HepG2 (cell line): ENCODE measurements around the gene RBBP8NL. TPM values are rescaled to one million over a fixed set of nuclear protein-coding genes. Genes with fewer than 3 reads are reported as not detected.
A peak's percentile ranks its signal among the peaks of the same experiment; 100 is the strongest.

Experiments
- ATAC-seq: fragments of 200-7000 bp; cut with Tn5 transposase; 3 replicates; pipeline ENCODE4 v1.9.1; 2020; ENCODE audit warnings: mild to moderate bottlenecking, moderate library complexity
- BruUV-seq: library from RNA; stranded (reverse); fragments of 400-500 nt; replicated peaks from 2 replicates; lab custom pipeline; 2021; lab: Mats Ljungman, UMichigan
- CTCF ChIA-PET: fragments of 300-600 bp; formaldehyde crosslinking; extraction: SDS; loops from one replicate; lab custom pipeline; 2021; ENCODE audit warnings: low total read pairs, inconsistent platforms, low intra/inter-chr PET ratio; lab: Yijun Ruan, JAX
- POLR2A ChIA-PET: fragments of 350-600 bp; sonication (Branson Sonifier 250); formaldehyde crosslinking; loops from one replicate; lab custom pipeline; 2020; ENCODE audit warnings: antibody characterized with exemption, inconsistent platforms; lab: Yijun Ruan, JAX
- DNase-seq: peaks from one replicate; pipeline ENCODE4 v3.0.0-alpha.2; 2015; ENCODE audit warnings: low spot score
- FAIRE-seq: peaks from 3 replicates; lab custom pipeline; 2011; peaks lifted over from hg19 to GRCh38; lab: Jason Lieb, UNC
- H2AFZ ChIP-seq: one replicate; pipeline ENCODE4 v1.6.1; 2011; ENCODE audit warnings: low read length, inconsistent platforms
- H3K27ac ChIP-seq: fragments of 300-600 bp; 3 replicates; pipeline ENCODE4 v1.8.0; 2011; ENCODE audit warnings: mixed run types, mild to moderate bottlenecking, mixed read lengths, low read length, inconsistent platforms; ENCODE audit not compliant: insufficient read depth; ENCODE audit errors: extremely low read length
- H3K27me3 ChIP-seq, 2 experiments: fragments of 200-600 bp in 1 of 2; 2 replicates in 1 of 2; 3 replicates in 1 of 2; pipeline versions ENCODE4 v1.6.0 to v1.8.0; 2011; ENCODE audit warnings: low read length in 2 of 2, mild to moderate bottlenecking in 2 of 2, moderate library complexity in 2 of 2, inconsistent platforms in 1 of 2; ENCODE audit not compliant: insufficient read depth in 2 of 2, control insufficient read depth in 1 of 2
- H3K36me3 ChIP-seq, 2 experiments: fragments of 200-600 bp in 1 of 2; replicated peaks in 1 of 2; 2 replicates in 1 of 2; 3 replicates in 1 of 2; pipeline versions ENCODE4 v1.5.1 to v1.8.0; 2011; ENCODE audit warnings: low read length in 2 of 2, inconsistent platforms in 1 of 2; ENCODE audit not compliant: insufficient read depth in 2 of 2, control insufficient read depth in 1 of 2
- H3K4me1 ChIP-seq: 2 replicates; pipeline ENCODE4 v1.5.1; 2012; ENCODE audit warnings: low read length, inconsistent platforms; ENCODE audit not compliant: insufficient read depth
- H3K4me2 ChIP-seq: 2 replicates; pipeline ENCODE4 v1.6.0; 2011; ENCODE audit warnings: low read depth, low read length, inconsistent platforms
- H3K4me3 ChIP-seq, 3 experiments: fragments of 200-600 bp in 1 of 3; sonication (generic), shearing (Covaris generic) in 1 of 3; replicated peaks in 1 of 3; 2 replicates each; pipeline ENCODE4 v1.5.1; 2011 to 2016; ENCODE audit warnings: low read length in 3 of 3, inconsistent platforms in 2 of 3, low read depth in 2 of 3, mild to moderate bottlenecking in 2 of 3, control low read depth in 1 of 3, mixed read lengths in 1 of 3; ENCODE audit not compliant: insufficient read depth in 1 of 3
- H3K79me2 ChIP-seq: one replicate; pipeline ENCODE4 v1.6.1; 2011; ENCODE audit warnings: low read length, inconsistent platforms; ENCODE audit not compliant: insufficient read depth
- H3K9ac ChIP-seq: 2 replicates; pipeline ENCODE4 v1.6.0; 2011; ENCODE audit warnings: mild to moderate bottlenecking, low read depth, low read length, inconsistent platforms; ENCODE audit not compliant: insufficient read depth
- H3K9me3 ChIP-seq: 2 replicates; pipeline ENCODE4 v1.5.1; 2012; ENCODE audit warnings: mild to moderate bottlenecking, low read length
- H4K20me1 ChIP-seq: 2 replicates; pipeline ENCODE4 v1.6.0; 2011; ENCODE audit warnings: inconsistent platforms, mild to moderate bottlenecking, low read length, moderate library complexity; ENCODE audit not compliant: insufficient read depth
- CTCF ChIP-seq: sonication (generic); formaldehyde crosslinking; IDR thresholded peaks from 2 replicates; pipeline ENCODE4 v1.5.0; 2020; ENCODE audit warnings: mild to moderate bottlenecking, missing genetic modification reagents, moderate library complexity
- FOXK2 ChIP-seq: fragments of 450-650 bp; IDR thresholded peaks from 2 replicates; pipeline ENCODE4 v1.6.1; 2016
- MYC ChIP-seq: sonication (generic); formaldehyde crosslinking; IDR thresholded peaks from 2 replicates; pipeline ENCODE4 v1.9.0; 2021; ENCODE audit warnings: missing genetic modification reagents, borderline replicate concordance
- SP1 ChIP-seq, 2 experiments: fragments of 450-650 bp in 1 of 2; sonication (generic) in 1 of 2; formaldehyde crosslinking in 1 of 2; IDR thresholded peaks; 2 replicates each; pipeline versions ENCODE4 v1.4.0 to v1.6.1; 2016 to 2020; ENCODE audit warnings: missing genetic modification reagents in 1 of 2
- UBTF ChIP-seq: sonication (generic); formaldehyde crosslinking; IDR thresholded peaks from 2 replicates; pipeline ENCODE4 v1.4.0; 2020; ENCODE audit warnings: mild to moderate bottlenecking, missing genetic modification reagents
- ZNF512 ChIP-seq: sonication (generic); formaldehyde crosslinking; IDR thresholded peaks from 2 replicates; pipeline ENCODE4 v1.4.0; 2020; ENCODE audit warnings: mild to moderate bottlenecking, missing genetic modification reagents
- ZNF790 ChIP-seq: sonication (generic); formaldehyde crosslinking; IDR thresholded peaks from 2 replicates; pipeline ENCODE4 v1.8.0; 2022; ENCODE audit warnings: missing genetic modification reagents, mild to moderate bottlenecking, borderline replicate concordance
- WGBS: methylation state at CpG from one replicate; pipeline ENCODE4 v1.1.6; 2017; ENCODE audit warnings: low lambda C conversion rate; 5-methylcytosine and 5-hydroxymethylcytosine counted together
- in situ Hi-C: cut with HindIII; loops from 2 replicates; pipeline ENCODE4 v1.10.0; 2017; ENCODE audit warnings: low pct_unique_long_range_greater_than_20kb; ENCODE audit not compliant: extremely low pct_ligation_motif_present
- intact Hi-C: fragments of 100-400 bp; cut with micrococcal nuclease; formaldehyde crosslinking; loops from one replicate; pipeline ENCODE4 v1.10.0; 2022; ENCODE audit not compliant: unreplicated experiment
- polyA plus RNA-seq, 8 experiments: library from polyadenylated mRNA; depleted of rRNA in 3 of 8; stranded (reverse) in 7 of 8; unstranded in 1 of 8; fragments of >200 nt; fragmentation: Illumina TruSeq in 4 of 8; extraction: Trizol in 4 of 8; gene quantifications; 2 replicates each; pipeline versions ENCODE4 v1.2.1 to v1.2.3, GENCODE V29; 2011 to 2016; ENCODE audit warnings: low read depth in 4 of 8, missing spikeins in 1 of 8, mixed read lengths in 1 of 8; ENCODE audit not compliant: insufficient read depth in 1 of 8
- total RNA-seq, 5 experiments: library from RNA; depleted of rRNA; stranded (reverse); fragments of >200 nt; fragmentation: Illumina TruSeq; extraction: Trizol; gene quantifications; 2 replicates each; pipeline ENCODE4 v1.2.3, GENCODE V29; 2016; ENCODE audit warnings: low read depth in 1 of 5

Gene RBBP8NL
- total and polyA plus RNA-seq, 2 of the 13 experiments (the other 11 are each of a cell fraction or from before 2014, with no cell fraction given), result 0.69 to 0.86 TPM

DNA sequence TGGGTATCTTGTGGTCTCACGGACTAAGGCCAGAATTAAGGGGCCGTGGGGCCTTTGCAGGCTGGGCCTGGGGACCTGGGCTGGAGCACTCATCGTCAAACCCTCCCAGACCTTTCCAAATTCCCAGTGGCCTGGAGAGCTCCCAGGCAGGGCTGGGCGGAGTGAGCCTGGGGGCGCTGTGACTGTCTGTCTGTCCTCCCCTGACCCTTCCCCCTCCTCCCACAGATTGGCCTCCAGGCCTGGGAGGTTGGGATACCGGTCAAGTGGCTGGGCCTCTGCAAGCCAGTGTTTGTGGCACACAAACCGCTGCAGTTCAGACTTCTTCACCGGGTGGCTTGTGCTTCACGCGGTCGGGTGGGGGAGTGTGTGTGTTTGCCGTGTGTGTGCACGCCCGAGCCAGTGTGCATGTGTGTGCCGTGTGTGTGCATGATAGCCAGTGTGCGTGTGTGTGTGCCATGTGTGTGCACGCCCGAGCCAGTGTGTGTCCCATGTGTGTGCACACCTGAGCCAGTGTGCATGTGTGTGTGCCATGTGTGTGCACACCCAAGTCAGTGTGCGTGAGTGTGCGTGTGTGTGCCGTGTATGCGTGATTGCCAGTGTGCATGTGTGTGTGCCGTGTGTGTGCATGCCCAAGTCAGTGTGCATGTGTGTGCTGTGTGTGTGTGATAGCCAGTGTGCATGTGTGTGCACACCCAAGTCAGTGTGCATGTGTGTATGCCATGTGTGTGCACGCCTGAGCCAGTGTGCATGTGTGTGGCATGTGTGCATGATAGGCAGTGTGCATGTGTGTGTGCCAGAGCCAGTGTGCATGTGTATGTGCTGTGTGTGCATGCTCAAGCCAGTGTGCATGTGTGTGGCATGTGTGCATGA lies 6.3 kb downstream of the RBBP8NL start (continued):
- TF ChIP-seq CTCF (CRISPR knock-in tag), result 0 out of 2 replicates have a peak, but pooled peaks have one; percentile 9
- no peak for TF ChIP-seq MYC

DNA sequence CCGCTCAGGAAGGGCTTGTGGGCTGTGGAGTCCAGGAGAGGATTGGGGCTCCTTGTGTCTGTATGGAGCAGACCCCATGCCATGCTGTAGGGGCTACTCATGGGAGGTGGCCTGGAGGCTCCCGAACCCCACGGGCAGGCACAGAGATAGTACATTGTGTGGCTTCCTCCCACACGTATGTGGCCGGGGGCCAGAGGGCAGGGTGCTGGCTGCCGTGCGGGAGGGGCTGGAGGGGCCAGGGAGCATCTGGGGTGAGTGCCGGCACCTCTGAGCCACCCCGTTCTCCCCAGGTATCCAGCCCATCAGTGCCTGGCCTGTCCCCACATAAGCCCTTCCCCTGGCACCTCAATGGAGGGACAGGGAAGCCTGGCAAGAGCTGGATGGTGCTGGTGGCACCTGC lies 7.6 kb downstream of the RBBP8NL start:
- in situ Hi-C loops, result no loop called here
- Histone ChIP-seq H3K4me2 (no peak overlapping the region), H3K27ac (no peak overlapping the region), H3K9ac (no peak overlapping the region), H3K36me3 (no peaks in the 10 kb centered on the region), H4K20me1 (no peaks in the 10 kb centered on the region; the same call in 1 of the 2 replicates), H3K9me3 (no peaks in the 10 kb centered on the region), H3K4me3 (no peak overlapping the region)
- ChIA-PET CTCF (no interaction called here), POLR2A (no interaction called here)
- FAIRE-seq (no peak), DNase-seq (no peak)
- intact Hi-C loops, result no loop called here
- TF ChIP-seq UBTF (CRISPR knock-in tag) (0 out of 2 replicates have a peak, but pooled peaks have one; percentile 0), ZNF512 (CRISPR knock-in tag) (no peak), ZNF790 (0 out of 2 replicates have a peak, but pooled peaks have one; percentile 39), SP1 (IDR thresholded peaks at IDR 0.05) (no peak), SP1 (CRISPR knock-in tag; IDR thresholded peaks at IDR 0.05) (no peak), FOXK2 (no peak)
- TF ChIP-seq, all 625 proteins: peak for 2
- H3K27me3 ChIP-seq, result peaks cover 21 to 75% of the 10 kb centered on the region in 2 experiments; a peak in 4 of 5 replicates
- H2AFZ ChIP-seq, result no peak overlapping the region
- ATAC-seq, result no peak
- no TSS peak for BruUV-seq
- H3K79me2 ChIP-seq, result no peaks in the 10 kb centered on the region
- 22% methylated on average over 9 of the region's 9 CpGs for WGBS
- H3K4me1 ChIP-seq, result 0 out of 2 replicates have a peak, but pooled peaks cover 5% of the 10 kb centered on the region
